HL-60 (cell line): Measurements from ENCODE around the gene ANKRD22.

Experiments used
- CTCF ChIP-seq: IDR thresholded peaks from one replicate; pipeline ENCODE4 v1.5.1; 2011; ENCODE audit warnings: low read length, control low read depth, inconsistent platforms; ENCODE audit not compliant: insufficient read depth
- GABPA ChIP-seq: IDR thresholded peaks from 2 replicates; pipeline ENCODE4 v1.6.1; 2012; ENCODE audit warnings: low read depth
- POLR2AphosphoS5 ChIP-seq: IDR thresholded peaks from 2 replicates; pipeline ENCODE4 v1.6.1; 2012; ENCODE audit warnings: low read depth

DNA sequence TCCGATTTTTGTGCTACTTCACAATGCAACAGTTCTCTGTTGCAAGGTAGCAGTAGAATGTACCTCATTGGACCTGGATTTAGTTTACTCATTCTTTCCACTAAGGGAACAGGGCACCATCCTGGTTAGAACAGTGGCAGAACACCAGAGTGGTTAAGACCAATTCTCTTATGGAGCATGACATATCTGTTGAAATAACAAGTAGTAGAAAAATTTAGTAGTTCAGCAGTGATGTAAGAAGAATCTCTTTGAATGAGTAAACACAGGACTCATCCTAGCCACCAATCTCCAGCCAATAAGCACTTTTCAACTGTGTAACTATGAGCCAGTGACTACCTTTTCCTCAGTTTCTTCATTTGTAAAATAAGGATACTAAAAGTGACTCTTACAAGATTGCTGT is 2.4 kb downstream of the ANKRD22 start:
- TF ChIP-seq GABPA (no peak), CTCF (no peak), POLR2AphosphoS5 (no peak)
